HepG2 (cell line): Measurements from ENCODE around the gene CTNNBL1. TPM values are rescaled to one million over a fixed set of nuclear protein-coding genes. Genes with fewer than 3 reads are reported as not detected.

Source experiments
- ARHGAP35 ChIP-seq: sonication (generic); formaldehyde crosslinking; IDR thresholded peaks from 2 replicates; pipeline ENCODE4 v1.9.0; 2022; ENCODE audit warnings: mild to moderate bottlenecking, inconsistent platforms, moderate library complexity, missing genetic modification reagents, borderline replicate concordance
- ASH2L ChIP-seq: fragments of 300-600, 200-600 bp; sonication (generic); IDR thresholded peaks from 2 replicates; pipeline ENCODE4 v1.7.0; 2017; ENCODE audit warnings: low read depth, mild to moderate bottlenecking, moderate library complexity, mixed read lengths, low read length; ENCODE audit not compliant: insufficient read length
- BRD4 ChIP-seq: sonication (generic); formaldehyde crosslinking; IDR thresholded peaks from 2 replicates; pipeline ENCODE4 v1.4.0; 2020; ENCODE audit warnings: missing genetic modification reagents
- CBX2 ChIP-seq, 2 experiments: fragments of 200-600 bp in 1 of 2; sonication (generic); formaldehyde crosslinking in 1 of 2; IDR thresholded peaks; 2 replicates each; pipeline versions ENCODE4 v1.7.0 to v1.8.1; 2018 to 2022; ENCODE audit warnings: low read depth in 2 of 2, low read length in 1 of 2, mild to moderate bottlenecking in 1 of 2, missing genetic modification reagents in 1 of 2
- ETV5 ChIP-seq: IDR thresholded peaks from 2 replicates; pipeline ENCODE4 v1.6.1; 2018; ENCODE audit warnings: missing biosample characterization, missing genetic modification reagents, inconsistent platforms, borderline replicate concordance
- HNF4A ChIP-seq: sonication (generic); formaldehyde crosslinking; IDR thresholded peaks from 2 replicates; pipeline ENCODE4 v1.4.0; 2020; ENCODE audit warnings: missing genetic modification reagents
- HOXA5 ChIP-seq: sonication (generic); formaldehyde crosslinking; IDR thresholded peaks from 2 replicates; pipeline ENCODE4 v1.4.0; 2020; ENCODE audit warnings: missing genetic modification reagents
- KAT2B ChIP-seq: fragments of 150-350 bp; IDR thresholded peaks from 2 replicates; pipeline ENCODE4 v1.6.1; 2014; ENCODE audit warnings: low read depth, low read length, borderline replicate concordance
- MEF2D ChIP-seq: sonication (generic); formaldehyde crosslinking; IDR thresholded peaks from 2 replicates; pipeline ENCODE4 v1.5.1; 2020; ENCODE audit warnings: mild to moderate bottlenecking, missing genetic modification reagents
- NFATC3 ChIP-seq: sonication (generic); formaldehyde crosslinking; IDR thresholded peaks from 2 replicates; pipeline ENCODE4 v1.5.1; 2020; ENCODE audit warnings: mild to moderate bottlenecking, missing genetic modification reagents
- NR2F6 ChIP-seq, 2 experiments: IDR thresholded peaks; 2 replicates each; pipeline ENCODE4 v1.6.1; 2016; ENCODE audit warnings: antibody characterized with exemption in 1 of 2, mild to moderate bottlenecking in 1 of 2
- PRPF4 ChIP-seq: fragments of 200-400 bp; formaldehyde crosslinking; IDR thresholded peaks from 2 replicates; pipeline ENCODE4 v1.6.1; 2016; ENCODE audit warnings: low read length, low read depth; ENCODE audit not compliant: poor library complexity, severe bottlenecking
- SMYD3 ChIP-seq: sonication (generic); formaldehyde crosslinking; IDR thresholded peaks from 2 replicates; pipeline ENCODE4 v1.8.1; 2023; ENCODE audit warnings: mild to moderate bottlenecking, missing genetic modification reagents
- TBX3 ChIP-seq: fragments of 450-650 bp; IDR thresholded peaks from 2 replicates; pipeline ENCODE4 v1.6.1; 2017; ENCODE audit warnings: antibody characterized with exemption, mild to moderate bottlenecking, inconsistent platforms, borderline replicate concordance
- ZNF451 ChIP-seq: sonication (generic); formaldehyde crosslinking; IDR thresholded peaks from 2 replicates; pipeline ENCODE4 v1.5.0; 2020; ENCODE audit warnings: mild to moderate bottlenecking, missing genetic modification reagents
- ZNF709 ChIP-seq: sonication (generic); formaldehyde crosslinking; IDR thresholded peaks from 2 replicates; pipeline ENCODE4 v1.5.0; 2020; ENCODE audit warnings: mild to moderate bottlenecking, missing genetic modification reagents
- ZNF792 ChIP-seq: IDR thresholded peaks from 2 replicates; pipeline ENCODE4 v1.6.1; 2016
- polyA plus RNA-seq, 8 experiments: library from polyadenylated mRNA; depleted of rRNA in 3 of 8; stranded (reverse) in 7 of 8; unstranded in 1 of 8; fragments of >200 nt; fragmentation: Illumina TruSeq in 4 of 8; extraction: Trizol in 4 of 8; gene quantifications; 2 replicates each; pipeline versions ENCODE4 v1.2.1 to v1.2.3, GENCODE V29; 2011 to 2016; ENCODE audit warnings: low read depth in 4 of 8, missing spikeins in 1 of 8, mixed read lengths in 1 of 8; ENCODE audit not compliant: insufficient read depth in 1 of 8
- total RNA-seq, 5 experiments: library from RNA; depleted of rRNA; stranded (reverse); fragments of >200 nt; fragmentation: Illumina TruSeq; extraction: Trizol; gene quantifications; 2 replicates each; pipeline ENCODE4 v1.2.3, GENCODE V29; 2016; ENCODE audit warnings: low read depth in 1 of 5
- TF ChIP-seq, protein P1 (sequence below): sonication (generic); formaldehyde crosslinking; IDR thresholded peaks from 2 replicates; pipeline ENCODE4 v1.4.0; 2020; ENCODE audit warnings: missing genetic modification reagents
- TF ChIP-seq, protein P2 (sequence below): sonication (generic); formaldehyde crosslinking; IDR thresholded peaks from 2 replicates; pipeline ENCODE4 v1.9.0; 2021; ENCODE audit warnings: missing genetic modification reagents, borderline replicate concordance
- TF ChIP-seq, protein P3 (sequence below): conservative IDR thresholded peaks from 2 replicates; pipeline ENCODE4 v1.6.1; 2018; ENCODE audit warnings: missing genetic modification reagents
- TF ChIP-seq, protein P4 (sequence below), 2 experiments: sonication (generic) in 1 of 2; formaldehyde crosslinking in 1 of 2; IDR thresholded peaks; 2 replicates each; pipeline versions ENCODE4 v1.4.0 to v1.6.1; 2018 to 2020; ENCODE audit warnings: missing genetic modification reagents in 2 of 2, borderline replicate concordance in 1 of 2, low read depth in 1 of 2, mild to moderate bottlenecking in 1 of 2, missing biosample characterization in 1 of 2
- TF ChIP-seq, protein P5 (sequence below): sonication (generic); formaldehyde crosslinking; IDR thresholded peaks from 2 replicates; pipeline ENCODE4 v1.4.0; 2020; ENCODE audit warnings: missing genetic modification reagents, borderline replicate concordance

CTNNBL1 gene
- total and polyA plus RNA-seq, 2 of the 13 experiments (the other 11 are each of a cell fraction or from before 2014, with no cell fraction given): 49.3 to 94.6 TPM

DNA sequence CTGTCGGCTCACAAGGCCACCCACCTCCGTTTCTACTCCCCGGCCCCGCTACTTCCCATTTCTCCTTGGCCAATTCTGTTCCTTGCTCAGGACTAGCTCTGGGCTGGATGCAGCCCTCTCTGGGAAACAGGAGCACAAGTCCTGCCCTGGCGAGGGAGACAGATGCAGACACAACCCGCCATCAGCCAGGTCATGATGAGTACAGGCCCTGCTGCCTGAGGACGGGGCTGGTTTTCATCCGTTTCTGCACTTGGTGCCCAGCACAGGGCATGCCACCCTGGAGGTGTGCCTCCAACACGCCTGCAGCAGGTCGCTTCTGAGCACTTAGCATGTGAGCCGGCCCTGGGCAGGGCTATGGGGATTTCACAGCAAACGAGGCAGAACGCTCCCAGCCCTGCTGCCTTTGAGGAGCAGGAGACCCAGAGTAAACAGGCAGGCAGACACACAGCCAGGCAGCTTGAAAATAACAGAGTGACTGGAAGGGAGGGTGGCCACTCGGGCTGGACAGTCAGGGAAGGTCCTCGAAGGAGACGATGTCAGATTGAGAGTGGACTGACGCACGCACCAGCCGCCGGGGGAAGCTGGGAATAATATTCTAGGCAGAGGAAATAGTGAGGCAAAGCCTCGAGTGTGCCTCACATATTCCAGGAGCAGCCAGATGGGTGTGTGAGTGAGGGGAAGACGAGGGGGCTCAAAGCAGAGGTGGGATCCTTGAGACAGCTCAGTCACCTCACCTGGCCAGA lies 187.9 kb downstream of the CTNNBL1 start (continued):
- TF ChIP-seq PRPF4 (no peak), MEF2D (CRISPR knock-in tag) (no peak), ARHGAP35 (CRISPR knock-in tag) (no peak), HOXA5 (CRISPR knock-in tag) (no peak), HNF4A (no peak), ETV5 (CRISPR knock-in tag) (no peak), NFATC3 (CRISPR knock-in tag) (no peak), KAT2B (no peak), TBX3 (no peak), BRD4 (CRISPR knock-in tag) (no peak), ZNF709 (no peak), ZNF451 (CRISPR knock-in tag) (0 out of 2 replicates have a peak, but pooled peaks have one; percentile 41), NR2F6 (IDR thresholded peaks at IDR 0.05) (no peak), NR2F6 (CRISPR knock-in tag; IDR thresholded peaks at IDR 0.05) (no peak), SMYD3 (CRISPR knock-in tag) (no peak), ASH2L (peak; percentile 21), ZNF792 (CRISPR knock-in tag) (no peak), CBX2 (IDR thresholded peaks at IDR 0.05; ENCODE audit: low read depth, low read length) (no peak), CBX2 (CRISPR knock-in tag; IDR thresholded peaks at IDR 0.05; ENCODE audit: low read depth) (no peak)
- TF ChIP-seq, protein P1, sequence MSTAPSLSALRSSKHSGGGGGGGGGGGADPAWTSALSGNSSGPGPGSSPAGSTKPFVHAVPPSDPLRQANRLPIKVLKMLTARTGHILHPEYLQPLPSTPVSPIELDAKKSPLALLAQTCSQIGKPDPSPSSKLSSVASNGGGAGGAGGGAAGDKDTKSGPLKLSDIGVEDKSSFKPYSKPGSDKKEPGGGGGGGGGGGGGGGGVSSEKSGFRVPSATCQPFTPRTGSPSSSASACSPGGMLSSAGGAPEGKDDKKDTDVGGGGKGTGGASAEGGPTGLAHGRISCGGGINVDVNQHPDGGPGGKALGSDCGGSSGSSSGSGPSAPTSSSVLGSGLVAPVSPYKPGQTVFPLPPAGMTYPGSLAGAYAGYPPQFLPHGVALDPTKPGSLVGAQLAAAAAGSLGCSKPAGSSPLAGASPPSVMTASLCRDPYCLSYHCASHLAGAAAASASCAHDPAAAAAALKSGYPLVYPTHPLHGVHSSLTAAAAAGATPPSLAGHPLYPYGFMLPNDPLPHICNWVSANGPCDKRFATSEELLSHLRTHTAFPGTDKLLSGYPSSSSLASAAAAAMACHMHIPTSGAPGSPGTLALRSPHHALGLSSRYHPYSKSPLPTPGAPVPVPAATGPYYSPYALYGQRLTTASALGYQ (CRISPR knock-in tag): no peak
- TF ChIP-seq, protein P2, sequence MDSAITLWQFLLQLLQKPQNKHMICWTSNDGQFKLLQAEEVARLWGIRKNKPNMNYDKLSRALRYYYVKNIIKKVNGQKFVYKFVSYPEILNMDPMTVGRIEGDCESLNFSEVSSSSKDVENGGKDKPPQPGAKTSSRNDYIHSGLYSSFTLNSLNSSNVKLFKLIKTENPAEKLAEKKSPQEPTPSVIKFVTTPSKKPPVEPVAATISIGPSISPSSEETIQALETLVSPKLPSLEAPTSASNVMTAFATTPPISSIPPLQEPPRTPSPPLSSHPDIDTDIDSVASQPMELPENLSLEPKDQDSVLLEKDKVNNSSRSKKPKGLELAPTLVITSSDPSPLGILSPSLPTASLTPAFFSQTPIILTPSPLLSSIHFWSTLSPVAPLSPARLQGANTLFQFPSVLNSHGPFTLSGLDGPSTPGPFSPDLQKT (CRISPR knock-in tag): no peak
- TF ChIP-seq, protein P3, sequence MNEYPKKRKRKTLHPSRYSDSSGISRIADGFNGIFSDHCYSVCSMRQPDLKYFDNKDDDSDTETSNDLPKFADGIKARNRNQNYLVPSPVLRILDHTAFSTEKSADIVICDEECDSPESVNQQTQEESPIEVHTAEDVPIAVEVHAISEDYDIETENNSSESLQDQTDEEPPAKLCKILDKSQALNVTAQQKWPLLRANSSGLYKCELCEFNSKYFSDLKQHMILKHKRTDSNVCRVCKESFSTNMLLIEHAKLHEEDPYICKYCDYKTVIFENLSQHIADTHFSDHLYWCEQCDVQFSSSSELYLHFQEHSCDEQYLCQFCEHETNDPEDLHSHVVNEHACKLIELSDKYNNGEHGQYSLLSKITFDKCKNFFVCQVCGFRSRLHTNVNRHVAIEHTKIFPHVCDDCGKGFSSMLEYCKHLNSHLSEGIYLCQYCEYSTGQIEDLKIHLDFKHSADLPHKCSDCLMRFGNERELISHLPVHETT (CRISPR knock-in tag): no peak
- TF ChIP-seq, protein P4, sequence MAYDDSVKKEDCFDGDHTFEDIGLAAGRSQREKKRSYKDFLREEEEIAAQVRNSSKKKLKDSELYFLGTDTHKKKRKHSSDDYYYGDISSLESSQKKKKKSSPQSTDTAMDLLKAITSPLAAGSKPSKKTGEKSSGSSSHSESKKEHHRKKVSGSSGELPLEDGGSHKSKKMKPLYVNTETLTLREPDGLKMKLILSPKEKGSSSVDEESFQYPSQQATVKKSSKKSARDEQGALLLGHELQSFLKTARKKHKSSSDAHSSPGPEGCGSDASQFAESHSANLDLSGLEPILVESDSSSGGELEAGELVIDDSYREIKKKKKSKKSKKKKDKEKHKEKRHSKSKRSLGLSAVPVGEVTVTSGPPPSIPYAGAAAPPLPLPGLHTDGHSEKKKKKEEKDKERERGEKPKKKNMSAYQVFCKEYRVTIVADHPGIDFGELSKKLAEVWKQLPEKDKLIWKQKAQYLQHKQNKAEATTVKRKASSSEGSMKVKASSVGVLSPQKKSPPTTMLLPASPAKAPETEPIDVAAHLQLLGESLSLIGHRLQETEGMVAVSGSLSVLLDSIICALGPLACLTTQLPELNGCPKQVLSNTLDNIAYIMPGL (CRISPR knock-in tag; IDR thresholded peaks at IDR 0.05; ENCODE audit: borderline replicate concordance in 1 of 2, low read depth in 1 of 2): no peak
- TF ChIP-seq, protein P5, sequence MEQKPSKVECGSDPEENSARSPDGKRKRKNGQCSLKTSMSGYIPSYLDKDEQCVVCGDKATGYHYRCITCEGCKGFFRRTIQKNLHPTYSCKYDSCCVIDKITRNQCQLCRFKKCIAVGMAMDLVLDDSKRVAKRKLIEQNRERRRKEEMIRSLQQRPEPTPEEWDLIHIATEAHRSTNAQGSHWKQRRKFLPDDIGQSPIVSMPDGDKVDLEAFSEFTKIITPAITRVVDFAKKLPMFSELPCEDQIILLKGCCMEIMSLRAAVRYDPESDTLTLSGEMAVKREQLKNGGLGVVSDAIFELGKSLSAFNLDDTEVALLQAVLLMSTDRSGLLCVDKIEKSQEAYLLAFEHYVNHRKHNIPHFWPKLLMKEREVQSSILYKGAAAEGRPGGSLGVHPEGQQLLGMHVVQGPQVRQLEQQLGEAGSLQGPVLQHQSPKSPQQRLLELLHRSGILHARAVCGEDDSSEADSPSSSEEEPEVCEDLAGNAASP (CRISPR knock-in tag): no peak
